ENCODE measurements around the gene COMMD2.

The COMMD2 gene

DNA sequence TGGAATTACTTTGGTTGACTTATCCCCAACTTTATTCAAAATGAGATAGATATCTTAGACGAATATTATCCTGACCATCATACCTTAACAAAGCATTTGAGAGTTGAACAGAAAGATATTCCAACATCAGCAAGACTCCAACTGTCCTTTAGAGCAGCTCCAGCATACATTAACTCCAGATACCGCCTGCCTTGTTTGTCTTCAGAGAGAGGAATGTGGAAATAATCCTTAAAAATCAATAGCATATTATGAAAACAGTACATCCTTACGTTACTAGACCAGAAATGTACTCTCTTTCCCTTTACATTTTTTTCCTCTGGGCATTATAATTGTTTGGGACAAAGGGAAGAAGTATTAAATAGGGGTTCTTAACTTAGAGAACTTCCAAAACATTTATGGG lies 38.4 kb upstream of the COMMD2 start:
- Histone ChIP-seq H3K27me3 (replicated peaks; ENCODE audit: insufficient read depth, low read length) (no peaks in the 10 kb centered on the region), H3K4me2 (ENCODE audit: low read depth, low read length) (no peak overlapping the region), H4K20me1 (ENCODE audit: insufficient read depth, low read length) (no peaks in the 10 kb centered on the region), H3K9me3 (replicated peaks; ENCODE audit: insufficient read depth, low read length) (no peaks in the 10 kb centered on the region), H3K4me3 (ENCODE audit: low read length) (no peak overlapping the region), H3K4me1 (ENCODE audit: low read length) (no peaks in the 10 kb centered on the region), H3K9me2 (replicated peaks; ENCODE audit: insufficient read depth, low read length) (no peaks in the 10 kb centered on the region), H3K79me2 (ENCODE audit: low read length) (no peaks in the 10 kb centered on the region), H2AFZ (ENCODE audit: low read length) (no peak overlapping the region), H3K9ac (ENCODE audit: low read length) (no peak overlapping the region), H3F3A (ENCODE audit: insufficient read depth, low read length) (no peaks in the 10 kb centered on the region), H3K27ac (ENCODE audit: low read length) (no peak overlapping the region), H3K36me3 (replicated peaks; ENCODE audit: insufficient read depth, low read length) (no peaks in the 10 kb centered on the region)
- DNase-seq: no peak
- TF ChIP-seq, protein P1, sequence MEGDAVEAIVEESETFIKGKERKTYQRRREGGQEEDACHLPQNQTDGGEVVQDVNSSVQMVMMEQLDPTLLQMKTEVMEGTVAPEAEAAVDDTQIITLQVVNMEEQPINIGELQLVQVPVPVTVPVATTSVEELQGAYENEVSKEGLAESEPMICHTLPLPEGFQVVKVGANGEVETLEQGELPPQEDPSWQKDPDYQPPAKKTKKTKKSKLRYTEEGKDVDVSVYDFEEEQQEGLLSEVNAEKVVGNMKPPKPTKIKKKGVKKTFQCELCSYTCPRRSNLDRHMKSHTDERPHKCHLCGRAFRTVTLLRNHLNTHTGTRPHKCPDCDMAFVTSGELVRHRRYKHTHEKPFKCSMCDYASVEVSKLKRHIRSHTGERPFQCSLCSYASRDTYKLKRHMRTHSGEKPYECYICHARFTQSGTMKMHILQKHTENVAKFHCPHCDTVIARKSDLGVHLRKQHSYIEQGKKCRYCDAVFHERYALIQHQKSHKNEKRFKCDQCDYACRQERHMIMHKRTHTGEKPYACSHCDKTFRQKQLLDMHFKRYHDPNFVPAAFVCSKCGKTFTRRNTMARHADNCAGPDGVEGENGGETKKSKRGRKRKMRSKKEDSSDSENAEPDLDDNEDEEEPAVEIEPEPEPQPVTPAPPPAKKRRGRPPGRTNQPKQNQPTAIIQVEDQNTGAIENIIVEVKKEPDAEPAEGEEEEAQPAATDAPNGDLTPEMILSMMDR (IDR thresholded peaks at IDR 0.05; ENCODE audit: low read length): no peak
- TF ChIP-seq EZH2 (optimal IDR thresholded peaks at IDR 0.05; ENCODE audit: low read depth, low read length) (no peak), EZH2phosphoT487 (IDR thresholded peaks at IDR 0.05; ENCODE audit: low read length) (no peak)

DNA sequence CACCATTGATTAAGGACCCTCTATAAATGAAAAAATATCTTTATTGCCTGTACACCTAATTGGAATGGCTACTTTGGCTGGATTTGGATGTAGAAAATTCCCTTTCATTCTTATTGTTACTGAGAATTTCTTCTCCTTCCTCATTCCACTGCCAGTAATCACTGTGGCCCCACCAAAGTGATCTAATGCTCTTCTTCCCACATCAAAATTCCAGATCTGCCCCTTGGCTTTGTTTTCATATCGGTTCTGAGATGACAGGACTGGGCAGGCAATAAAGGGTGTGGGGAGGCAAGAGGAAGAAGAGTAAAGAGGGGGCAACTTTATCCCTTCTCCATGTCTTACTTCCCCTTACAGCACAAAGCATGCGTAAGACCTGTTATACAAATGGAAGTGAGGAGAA lies 38.0 kb upstream of the COMMD2 start:
- Histone ChIP-seq H3K9me2 (replicated peaks; ENCODE audit: insufficient read depth, low read length) (no peaks in the 10 kb centered on the region), H2AFZ (ENCODE audit: low read length) (no peak overlapping the region), H3K27ac (ENCODE audit: low read length) (no peak overlapping the region), H4K20me1 (ENCODE audit: insufficient read depth, low read length) (no peaks in the 10 kb centered on the region), H3K9me3 (replicated peaks; ENCODE audit: insufficient read depth, low read length) (no peaks in the 10 kb centered on the region), H3K27me3 (replicated peaks; ENCODE audit: insufficient read depth, low read length) (no peaks in the 10 kb centered on the region), H3K79me2 (ENCODE audit: low read length) (no peaks in the 10 kb centered on the region), H3K9ac (ENCODE audit: low read length) (no peak overlapping the region), H3K4me3 (ENCODE audit: low read length) (no peak overlapping the region), H3K4me1 (ENCODE audit: low read length) (no peaks in the 10 kb centered on the region), H3K4me2 (ENCODE audit: low read depth, low read length) (no peak overlapping the region), H3K36me3 (replicated peaks; ENCODE audit: insufficient read depth, low read length) (no peaks in the 10 kb centered on the region), H3F3A (ENCODE audit: insufficient read depth, low read length) (no peaks in the 10 kb centered on the region)
- TF ChIP-seq EZH2phosphoT487 (IDR thresholded peaks at IDR 0.05; ENCODE audit: low read length): no peak
- TF ChIP-seq EZH2 (optimal IDR thresholded peaks at IDR 0.05; ENCODE audit: low read depth, low read length): no peak
- TF ChIP-seq, protein P1 (IDR thresholded peaks at IDR 0.05; ENCODE audit: low read length): no peak
- DNase-seq: no peak

DNA sequence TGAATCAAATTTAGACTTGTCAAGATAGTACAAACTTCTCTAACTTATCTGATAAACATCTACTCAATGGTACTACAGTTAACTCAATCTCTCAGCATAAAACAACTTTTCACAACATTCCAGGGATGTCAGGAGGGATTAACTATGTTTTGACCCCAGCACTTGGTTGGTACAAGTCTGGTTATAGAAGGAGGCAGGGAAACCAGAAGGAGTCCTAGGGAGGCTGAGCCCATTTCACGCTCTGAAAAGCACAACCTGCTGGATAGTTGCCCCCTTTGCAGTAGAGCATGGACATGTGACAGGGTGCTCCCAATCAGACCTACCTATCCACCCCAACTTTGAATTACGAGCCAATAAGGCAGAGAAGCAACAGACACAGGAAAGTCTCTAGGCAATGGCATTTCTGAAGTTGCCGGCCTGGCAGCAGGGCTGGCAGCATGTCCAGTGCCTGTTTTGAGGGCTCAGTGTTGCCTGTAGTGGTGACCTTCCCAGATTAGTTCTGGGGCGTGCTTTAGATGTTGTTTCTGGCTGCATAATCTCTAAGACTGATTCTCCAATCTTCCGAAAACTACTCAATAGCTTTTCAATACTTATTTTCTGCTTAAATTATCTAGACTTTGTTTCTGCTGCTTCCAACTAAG lies 31.9 kb upstream of the COMMD2 start:
- TF ChIP-seq EZH2phosphoT487 (IDR thresholded peaks at IDR 0.05; ENCODE audit: low read length): no peak
- no peak for TF ChIP-seq EZH2 (optimal IDR thresholded peaks at IDR 0.05; ENCODE audit: low read depth, low read length)
- TF ChIP-seq, protein P1 (IDR thresholded peaks at IDR 0.05; ENCODE audit: low read length): no peak
- Histone ChIP-seq H3K9ac (ENCODE audit: low read length) (no peak overlapping the region), H4K20me1 (ENCODE audit: insufficient read depth, low read length) (no peaks in the 10 kb centered on the region), H3K9me3 (replicated peaks; ENCODE audit: insufficient read depth, low read length) (no peaks in the 10 kb centered on the region), H3K27ac (ENCODE audit: low read length) (no peak overlapping the region), H2AFZ (ENCODE audit: low read length) (no peak overlapping the region), H3K9me2 (replicated peaks; ENCODE audit: insufficient read depth, low read length) (no peaks in the 10 kb centered on the region), H3K27me3 (replicated peaks; ENCODE audit: insufficient read depth, low read length) (no peaks in the 10 kb centered on the region), H3K4me1 (ENCODE audit: low read length) (peaks cover 8% of the 10 kb centered on the region; the same call in 1 of the 2 replicates), H3K36me3 (replicated peaks; ENCODE audit: insufficient read depth, low read length) (no peaks in the 10 kb centered on the region), H3F3A (ENCODE audit: insufficient read depth, low read length) (peaks cover 11% of the 10 kb centered on the region), H3K79me2 (ENCODE audit: low read length) (no peaks in the 10 kb centered on the region), H3K4me3 (ENCODE audit: low read length) (no peak overlapping the region), H3K4me2 (ENCODE audit: low read depth, low read length) (no peak overlapping the region)
- no peak for DNase-seq

All from MM.1S (cell line).